Measurements from ENCODE around the gene SH3BP4. TPM values are rescaled to one million over a fixed set of nuclear protein-coding genes. Genes with fewer than 3 reads are reported as not detected.
A peak's percentile ranks its signal among the peaks of the same experiment; 100 is the strongest.

The SH3BP4 gene
- total RNA-seq, 1 experiment from 2014 or later = 93.8 TPM

GRCh38 chr2:234957834-234958135 lies 6.0 kb downstream of the SH3BP4 start:
- H3K36me3 Mint-ChIP-seq (ENCODE audit: insufficient read depth in 1 of 3, low read depth in 3 of 3) = peaks cover 4 to 31% (median 21%) of the 10 kb centered on the region in 3 experiments
- WGBS (ENCODE audit: extremely low coverage, insufficient read length, low lambda C conversion rate) = no CpG with 5 or more reads among the region's 3 CpGs
- no peak overlapping the region for H3K4me2 ChIP-seq (ENCODE audit: insufficient read depth, insufficient read length, low read length)
- H4K8ac ChIP-seq (replicated peaks; ENCODE audit: insufficient read length, low read depth, low read length) = no peak overlapping the region
- no peak overlapping the region for H3K4ac ChIP-seq (ENCODE audit: low read depth, low read length)
- H2BK5ac ChIP-seq (ENCODE audit: insufficient read length, low read length) = no peak overlapping the region
- H2BK120ac ChIP-seq (ENCODE audit: low read depth, low read length, poor library complexity, severe bottlenecking) = no peak overlapping the region
- no peak overlapping the region for H3K27ac ChIP-seq (ENCODE audit: insufficient read length, low read depth, low read length)
- peaks cover 50% of the 10 kb centered on the region; the same call in 1 of the 2 replicates for H3K79me2 ChIP-seq (ENCODE audit: insufficient read depth, low read length)
- H3T11ph ChIP-seq (ENCODE audit: low read length) = no peak overlapping the region
- no peak overlapping the region for H3K14ac ChIP-seq (ENCODE audit: insufficient read depth, low read length)
- H3K9me3 ChIP-seq (ENCODE audit: control insufficient read depth, low read depth, low read length) = no peaks in the 10 kb centered on the region
- no peak overlapping the region for H3K23ac ChIP-seq (ENCODE audit: insufficient read length, low read depth, low read length)
- peaks cover 25% of the 10 kb centered on the region for H3K4me1 ChIP-seq (ENCODE audit: insufficient read depth, low read length)
- no peak overlapping the region for H2BK12ac ChIP-seq (ENCODE audit: insufficient read length, low read depth, low read length)
- H3K9ac ChIP-seq (ENCODE audit: extremely low read depth, insufficient read length, low read length) = no peak overlapping the region
- peak overlapping the region in 1 of 2 experiments; percentile 11; a peak in 1 of 5 replicates for H3K4me3 Mint-ChIP-seq
- peaks cover 18% of the 10 kb centered on the region for H3K23me2 ChIP-seq (ENCODE audit: insufficient read length, low read depth, low read length, poor library complexity, severe bottlenecking)
- H3K27me3 ChIP-seq (ENCODE audit: insufficient read depth, low read length) = no peaks in the 10 kb centered on the region; the same call in 1 of the 2 replicates
- no peak for TF ChIP-seq CTCF (conservative IDR thresholded peaks at IDR 0.05)
- no peak overlapping the region for H3K18ac ChIP-seq (ENCODE audit: insufficient read length, low read depth, low read length)
- no peaks in the 10 kb centered on the region; the same call in 1 of the 2 replicates for H3K27me3 Mint-ChIP-seq (ENCODE audit: low read depth)
- peaks cover 14% of the 10 kb centered on the region for H3K79me1 ChIP-seq (ENCODE audit: insufficient read depth, low read depth, low read length, poor library complexity, severe bottlenecking)
- no peaks in the 10 kb centered on the region for H3K9me3 Mint-ChIP-seq
- no peak overlapping the region for H2BK20ac ChIP-seq (ENCODE audit: low read depth, low read length, poor library complexity, severe bottlenecking)
- H4K5ac ChIP-seq (ENCODE audit: insufficient read length, low read depth, low read length) = no peak overlapping the region
- no peak overlapping the region for H2AFZ ChIP-seq (ENCODE audit: low read length)
- H4K20me1 ChIP-seq (ENCODE audit: control insufficient read depth, insufficient read depth, insufficient read length) = no peaks in the 10 kb centered on the region
- peaks cover 84 to 90% of the 10 kb centered on the region in 2 experiments for H3K4me1 Mint-ChIP-seq
- no peak overlapping the region for H2BK15ac ChIP-seq (ENCODE audit: low read depth, low read length)
- H3K56ac ChIP-seq (ENCODE audit: insufficient read length, low read depth, low read length) = no peak overlapping the region
- H3K27ac Mint-ChIP-seq = peak overlapping the region; percentile 38 to 91 (median 86); a peak in 5 of 7 replicates
- DNase-seq = no peak
- no peak overlapping the region for H4K91ac ChIP-seq (ENCODE audit: insufficient read length, low read depth, low read length)
- no peak overlapping the region for H2AK5ac ChIP-seq (ENCODE audit: insufficient read length, low read length)
